Coronary artery (tissue), 2 donors: Measurements from ENCODE around the gene TMEM200B.

Experiments used
- DNase-seq: peaks from one replicate; pipeline ENCODE4 v3.0.0-alpha.2; 2017; ENCODE audit warnings: low spot score
- H3K27ac ChIP-seq, 2 donors: fragments of 200-600 bp; sonication (generic); one replicate each; pipeline ENCODE4 v1.5.1; 2016 to 2019
- H3K4me3 ChIP-seq: fragments of 200-600 bp; sonication (generic); 2 replicates; pipeline ENCODE4 v1.5.1; 2016; ENCODE audit warnings: mild to moderate bottlenecking, moderate library complexity
- TF ChIP-seq, protein P1 (sequence below): fragments of 200-600 bp; sonication (generic); IDR thresholded peaks from one replicate; pipeline ENCODE4 v1.5.1; 2019; ENCODE audit warnings: antibody characterized with exemption

TMEM200B gene

DNA sequence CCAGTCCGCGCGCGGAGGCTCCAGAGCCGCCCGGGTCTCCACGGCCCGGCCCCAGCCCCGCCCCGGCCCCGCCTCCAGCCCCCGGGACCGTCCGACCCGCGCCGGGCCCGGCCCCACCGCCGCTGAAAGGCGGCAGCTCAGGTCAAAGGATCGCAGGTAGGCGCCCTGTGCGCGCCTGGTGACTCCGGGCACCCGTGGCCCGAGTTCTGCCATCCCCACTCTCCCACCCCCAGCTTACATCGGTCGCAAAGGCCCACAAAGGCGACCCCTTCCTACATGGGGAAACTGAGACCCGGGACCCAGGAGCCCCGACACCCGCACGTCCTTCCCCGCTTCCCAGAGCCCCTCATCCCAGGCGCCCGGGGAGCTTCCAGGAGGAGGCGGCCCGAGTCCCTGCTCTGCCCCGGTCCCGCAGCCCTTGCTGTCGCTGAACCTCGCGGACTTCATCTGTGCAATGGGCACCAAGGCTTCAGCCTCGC, at the start of gene TMEM200B:
TSS of gene TMEM200B (minus strand) at position 17 of the 479 bp plus-strand sequence. CDS start 2,075 bp downstream, outside the sequence.
- H3K4me3 ChIP-seq = peak within 1 kb of the TSS; percentile 90
- TF ChIP-seq, protein P1, sequence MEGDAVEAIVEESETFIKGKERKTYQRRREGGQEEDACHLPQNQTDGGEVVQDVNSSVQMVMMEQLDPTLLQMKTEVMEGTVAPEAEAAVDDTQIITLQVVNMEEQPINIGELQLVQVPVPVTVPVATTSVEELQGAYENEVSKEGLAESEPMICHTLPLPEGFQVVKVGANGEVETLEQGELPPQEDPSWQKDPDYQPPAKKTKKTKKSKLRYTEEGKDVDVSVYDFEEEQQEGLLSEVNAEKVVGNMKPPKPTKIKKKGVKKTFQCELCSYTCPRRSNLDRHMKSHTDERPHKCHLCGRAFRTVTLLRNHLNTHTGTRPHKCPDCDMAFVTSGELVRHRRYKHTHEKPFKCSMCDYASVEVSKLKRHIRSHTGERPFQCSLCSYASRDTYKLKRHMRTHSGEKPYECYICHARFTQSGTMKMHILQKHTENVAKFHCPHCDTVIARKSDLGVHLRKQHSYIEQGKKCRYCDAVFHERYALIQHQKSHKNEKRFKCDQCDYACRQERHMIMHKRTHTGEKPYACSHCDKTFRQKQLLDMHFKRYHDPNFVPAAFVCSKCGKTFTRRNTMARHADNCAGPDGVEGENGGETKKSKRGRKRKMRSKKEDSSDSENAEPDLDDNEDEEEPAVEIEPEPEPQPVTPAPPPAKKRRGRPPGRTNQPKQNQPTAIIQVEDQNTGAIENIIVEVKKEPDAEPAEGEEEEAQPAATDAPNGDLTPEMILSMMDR = no peak
- DNase-seq = peak; percentile 81
- H3K27ac ChIP-seq = peak within 1 kb of the TSS; percentile 95 to 99

DNA sequence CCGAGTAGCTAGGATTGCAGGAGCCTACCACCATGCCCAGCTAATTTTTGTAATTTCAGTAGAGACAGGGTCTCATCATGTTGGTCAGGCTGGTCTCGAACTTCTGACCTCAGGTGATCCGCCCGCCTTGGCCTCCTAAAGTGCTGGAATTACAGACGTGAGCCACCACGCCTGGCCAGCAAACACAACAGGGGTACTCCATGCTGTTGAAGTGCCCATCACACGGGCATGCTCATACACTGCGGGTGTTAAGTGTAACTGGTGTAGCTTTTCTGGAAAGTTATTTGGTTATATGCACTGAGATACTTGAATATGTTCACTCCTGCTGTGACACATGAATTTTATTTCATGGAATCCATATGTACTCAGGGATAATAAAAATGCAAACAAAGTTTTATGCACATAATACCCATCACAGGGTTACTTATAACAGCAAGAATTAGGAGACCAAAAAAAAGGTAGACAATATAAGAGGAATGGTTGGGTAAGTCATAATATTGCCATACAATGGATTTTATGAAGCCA, 48.8 kb upstream of the TMEM200B start:
- H3K4me3 ChIP-seq = no peak overlapping the region
- TF ChIP-seq, protein P1 = no peak
- H3K27ac ChIP-seq = no peak overlapping the region
- DNase-seq = no peak

DNA sequence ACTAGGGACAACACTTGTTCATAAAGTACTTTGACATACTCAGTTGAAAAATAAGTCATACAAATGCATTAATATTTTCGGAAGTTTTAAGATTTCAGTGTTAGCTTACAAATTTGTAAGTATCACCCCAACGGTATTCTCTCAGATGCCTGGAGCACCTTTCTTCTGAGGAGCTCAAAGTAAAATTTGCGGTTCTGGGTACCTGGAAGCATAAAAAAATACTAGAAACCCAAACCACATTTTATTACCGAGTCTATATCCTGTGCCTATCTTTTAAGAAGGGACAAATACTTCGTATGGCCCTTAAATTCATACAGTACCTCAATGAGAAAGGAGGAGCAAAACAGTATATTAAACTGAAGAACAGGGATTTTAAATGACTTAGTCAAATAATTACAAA, 47.8 kb upstream of the TMEM200B start:
- TF ChIP-seq, protein P1 = no peak
- DNase-seq = no peak
- Histone ChIP-seq H3K27ac (no peak overlapping the region), H3K4me3 (no peak overlapping the region)

DNA sequence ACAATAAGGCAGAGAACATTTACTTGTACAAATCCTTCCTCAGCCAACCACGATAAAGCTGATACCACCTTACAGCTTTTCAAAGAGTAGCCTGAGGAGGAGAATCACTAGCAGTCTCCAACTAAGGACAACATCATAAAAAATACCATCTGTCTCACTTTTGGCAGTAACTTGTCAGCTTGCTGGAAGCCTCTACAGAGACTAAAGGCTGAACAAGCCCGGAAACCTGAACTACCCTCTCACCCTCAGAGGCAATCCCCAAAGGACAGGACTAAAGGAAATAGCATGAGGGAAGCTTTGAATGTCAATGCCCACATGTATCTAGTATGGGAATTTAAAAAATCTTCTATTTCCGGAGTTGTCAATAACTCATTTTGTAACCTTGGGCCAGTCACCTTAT, 47.4 kb upstream of the TMEM200B start:
- no peak overlapping the region for H3K27ac ChIP-seq
- no peak for DNase-seq
- H3K4me3 ChIP-seq = no peak overlapping the region

DNA sequence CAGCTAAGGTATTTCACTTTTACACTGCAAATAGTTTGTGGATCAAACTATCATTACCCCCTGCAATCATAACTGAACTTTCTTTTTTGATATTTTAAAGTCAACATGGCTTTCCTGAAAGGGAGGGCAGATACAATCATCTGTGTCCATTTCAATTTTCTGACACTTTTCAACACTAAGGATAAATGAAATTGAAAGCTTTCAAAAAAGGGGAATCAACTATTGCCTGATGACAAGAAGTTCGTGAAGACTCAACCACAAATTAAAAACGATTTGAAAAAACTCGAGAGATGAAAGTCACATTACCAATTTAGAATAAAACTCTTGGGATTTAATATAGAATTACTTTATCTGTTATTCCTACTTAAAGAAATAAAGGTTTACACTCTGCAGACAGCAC, 46.3 kb upstream of the TMEM200B start:
- no peak for DNase-seq
- TF ChIP-seq, protein P1 = no peak

More for the DNA sequence above, 47.4 kb upstream of the TMEM200B start:
- TF ChIP-seq, protein P1 = no peak

DNA sequence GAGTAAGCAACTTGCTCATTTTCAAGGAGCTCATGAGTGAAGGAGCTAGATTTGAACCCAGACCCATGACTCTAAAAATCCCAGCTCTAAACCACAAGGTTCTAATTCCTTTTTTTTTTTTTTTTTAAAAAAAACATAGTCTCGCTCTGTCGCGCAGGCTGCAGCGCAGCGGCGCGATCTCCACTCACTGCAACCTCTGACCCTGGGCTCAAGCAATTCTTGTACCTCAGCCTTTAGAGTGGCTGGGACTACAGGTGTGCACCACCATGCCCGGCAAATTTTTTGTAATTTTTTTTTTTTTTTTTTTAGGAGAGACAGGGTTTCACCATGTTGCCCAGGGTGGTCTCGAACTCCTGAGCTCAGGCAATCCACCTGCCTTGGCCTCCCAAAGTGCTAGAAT, 44.2 kb upstream of the TMEM200B start:
- DNase-seq = no peak
- TF ChIP-seq, protein P1 = no peak

More for the DNA sequence above, 46.3 kb upstream of the TMEM200B start:
- H3K4me3 ChIP-seq = no peak overlapping the region
- no peak overlapping the region for H3K27ac ChIP-seq

DNA sequence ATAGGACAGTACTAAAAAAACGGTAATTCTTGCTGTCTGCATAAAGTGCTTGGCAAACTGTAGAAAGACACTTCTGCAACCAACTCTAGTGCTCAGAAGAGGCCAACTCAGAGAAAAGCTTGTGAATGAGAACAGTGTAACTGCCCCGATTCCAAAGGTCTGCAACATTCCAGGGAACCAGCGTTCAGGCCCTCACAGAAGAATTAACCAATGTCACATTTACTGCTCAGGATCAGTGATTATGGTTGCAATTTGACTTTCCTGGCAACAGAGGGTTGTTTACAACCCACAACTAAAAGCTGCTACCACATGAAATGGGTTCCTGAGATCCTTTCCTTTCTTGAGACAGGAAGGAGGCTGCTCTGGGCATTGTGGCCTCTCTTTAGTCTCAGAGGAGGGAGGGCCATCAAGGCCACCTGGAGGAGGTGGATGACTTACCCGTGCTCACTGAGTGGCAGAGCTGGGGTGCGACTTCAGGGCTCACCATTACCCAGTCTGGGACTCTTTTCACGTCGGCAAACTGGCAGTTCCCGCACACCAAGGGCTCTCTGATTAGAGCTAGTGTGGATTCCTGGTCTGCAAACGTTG, 42.7 kb upstream of the TMEM200B start:
- H3K27ac ChIP-seq = no peak overlapping the region
- DNase-seq = no peak
- TF ChIP-seq, protein P1 = no peak
- H3K4me3 ChIP-seq = no peak overlapping the region

More for the DNA sequence above, 44.2 kb upstream of the TMEM200B start:
- Histone ChIP-seq H3K4me3 (no peak overlapping the region), H3K27ac (no peak overlapping the region)
